ENCODE results near the gene CNN2.

CNN2 gene

GRCh38 chr19:1049106-1049505 is 22.7 kb downstream of the CNN2 start:
- no peak for DNase-seq (ENCODE audit: low read depth, low spot score)

GRCh38 chr19:1049800-1050199 is 23.4 kb downstream of the CNN2 start:
- DNase-seq (ENCODE audit: low read depth, low spot score) = no peak

DNA sequence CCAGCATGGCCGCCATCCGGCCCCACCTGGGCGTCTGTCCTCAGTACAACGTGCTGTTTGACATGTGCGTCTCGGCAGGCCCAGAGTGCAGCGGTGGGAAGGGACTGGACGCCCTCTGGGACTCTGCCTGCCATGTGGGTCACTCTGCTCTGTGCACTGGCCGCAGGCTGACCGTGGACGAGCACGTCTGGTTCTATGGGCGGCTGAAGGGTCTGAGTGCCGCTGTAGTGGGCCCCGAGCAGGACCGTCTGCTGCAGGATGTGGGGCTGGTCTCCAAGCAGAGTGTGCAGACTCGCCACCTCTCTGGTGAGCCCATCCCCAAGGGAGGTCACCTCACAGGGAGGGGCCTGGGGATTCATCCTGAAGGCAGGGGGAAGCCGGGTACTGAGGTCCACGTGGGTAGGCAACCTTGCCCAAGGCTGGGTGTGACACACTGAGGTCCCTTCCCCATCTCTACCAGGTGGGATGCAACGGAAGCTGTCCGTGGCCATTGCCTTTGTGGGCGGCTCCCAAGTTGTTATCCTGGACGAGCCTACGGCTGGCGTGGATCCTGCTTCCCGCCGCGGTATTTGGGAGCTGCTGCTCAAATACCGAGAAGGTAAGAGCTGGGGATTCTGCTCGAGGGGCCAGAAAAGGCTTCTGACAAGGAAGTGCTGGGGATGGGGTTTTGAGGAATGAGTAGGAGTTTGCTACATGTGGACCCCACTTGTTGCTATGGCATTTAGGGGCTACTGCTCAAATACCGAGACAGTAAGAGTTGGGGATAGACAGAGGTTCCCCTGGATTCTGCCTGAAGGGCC is 24.8 kb downstream of the CNN2 start:
- no peak for DNase-seq (ENCODE audit: low read depth, low spot score)

DNA sequence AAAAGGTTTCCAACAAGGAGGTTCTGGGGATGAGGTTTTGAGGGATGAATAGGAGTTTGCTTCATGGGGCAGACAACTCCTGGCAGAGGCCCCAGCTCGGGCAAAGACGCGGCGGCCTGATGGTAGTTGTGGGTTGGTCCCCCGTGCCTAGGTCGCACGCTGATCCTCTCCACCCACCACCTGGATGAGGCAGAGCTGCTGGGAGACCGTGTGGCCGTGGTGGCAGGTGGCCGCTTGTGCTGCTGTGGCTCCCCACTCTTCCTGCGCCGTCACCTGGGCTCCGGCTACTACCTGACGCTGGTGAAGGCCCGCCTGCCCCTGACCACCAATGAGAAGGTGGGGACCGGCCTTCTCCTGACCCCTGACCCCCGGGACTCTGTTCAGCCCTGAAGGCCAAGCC is 25.4 kb downstream of the CNN2 start:
- no peak for DNase-seq (ENCODE audit: low read depth, low spot score)

DNA sequence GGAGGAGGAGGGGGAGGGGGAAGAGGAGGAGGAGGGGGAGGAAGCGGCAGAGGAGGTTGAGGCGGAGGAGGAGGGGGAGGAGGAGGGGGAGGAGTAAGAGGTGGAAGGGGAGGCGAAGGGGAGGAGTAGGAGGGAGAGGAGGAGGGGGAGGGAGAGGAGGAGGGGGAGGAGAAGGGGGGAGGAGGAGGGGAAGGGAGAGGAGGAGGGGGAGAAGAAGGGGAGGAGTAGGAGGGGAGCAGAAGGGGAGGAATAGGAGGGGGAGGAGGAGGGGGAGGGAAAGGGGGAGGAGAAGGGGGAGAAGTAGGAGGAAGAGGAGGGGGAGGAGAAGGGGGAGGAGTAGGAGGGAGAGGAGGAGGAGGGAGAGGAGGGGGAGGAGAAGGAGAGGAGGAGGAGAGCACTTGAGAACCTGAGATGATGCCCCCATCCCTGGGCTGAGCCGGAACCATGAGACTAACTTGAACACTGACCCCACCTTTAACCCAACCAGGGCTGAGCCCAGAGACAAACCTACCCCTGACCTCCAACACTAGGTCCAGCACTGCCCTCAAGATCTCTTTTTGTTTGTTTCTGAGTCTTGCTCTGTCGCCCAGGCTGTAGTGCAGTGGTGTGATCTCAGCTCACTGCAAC is 26.1 kb downstream of the CNN2 start:
- no peak for DNase-seq (ENCODE audit: low read depth, low spot score)

DNA sequence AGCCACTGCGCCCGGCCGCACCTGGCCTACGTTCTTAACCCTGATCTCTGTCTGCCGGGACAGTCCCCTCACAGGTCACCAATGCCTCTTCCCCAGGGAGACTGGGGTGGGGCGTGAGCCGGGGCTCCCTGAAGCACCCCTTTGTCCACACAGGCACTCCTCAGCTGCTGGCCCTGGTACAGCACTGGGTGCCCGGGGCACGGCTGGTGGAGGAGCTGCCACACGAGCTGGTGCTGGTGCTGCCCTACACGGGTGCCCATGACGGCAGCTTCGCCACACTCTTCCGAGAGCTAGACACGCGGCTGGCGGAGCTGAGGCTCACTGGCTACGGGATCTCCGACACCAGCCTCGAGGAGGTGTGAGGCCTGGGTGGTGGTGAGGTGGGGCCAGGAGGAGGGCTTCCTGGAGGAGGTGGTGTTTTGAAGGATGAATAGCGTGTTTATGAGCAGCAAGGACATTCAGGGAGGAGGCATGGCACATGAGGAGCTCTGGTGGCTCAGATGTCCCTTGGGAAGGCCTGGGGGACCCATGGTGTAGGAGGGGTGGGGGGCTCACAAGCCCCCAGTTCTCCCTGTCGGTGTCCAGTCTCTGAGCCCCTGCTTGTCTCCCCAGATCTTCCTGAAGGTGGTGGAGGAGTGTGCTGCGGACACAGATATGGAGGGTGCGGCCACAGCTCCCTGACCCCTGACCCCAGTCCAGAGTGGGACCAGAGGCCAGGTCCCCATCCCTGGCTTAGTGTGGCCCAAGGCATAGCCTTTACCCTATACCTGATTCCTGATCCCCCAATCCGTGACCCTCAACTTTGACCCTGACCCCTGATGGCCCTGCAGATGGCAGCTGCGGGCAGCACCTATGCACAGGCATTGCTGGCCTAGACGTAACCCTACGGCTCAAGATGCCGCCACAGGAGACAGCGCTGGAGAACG is 27.0 kb downstream of the CNN2 start:
- DNase-seq (ENCODE audit: low read depth, low spot score) = no peak

- no peak for DNase-seq (ENCODE audit: low read depth, low spot score)
Observed at GRCh38 chr19:1054102-1055027, 28.0 kb downstream of the CNN2 start.

DNA sequence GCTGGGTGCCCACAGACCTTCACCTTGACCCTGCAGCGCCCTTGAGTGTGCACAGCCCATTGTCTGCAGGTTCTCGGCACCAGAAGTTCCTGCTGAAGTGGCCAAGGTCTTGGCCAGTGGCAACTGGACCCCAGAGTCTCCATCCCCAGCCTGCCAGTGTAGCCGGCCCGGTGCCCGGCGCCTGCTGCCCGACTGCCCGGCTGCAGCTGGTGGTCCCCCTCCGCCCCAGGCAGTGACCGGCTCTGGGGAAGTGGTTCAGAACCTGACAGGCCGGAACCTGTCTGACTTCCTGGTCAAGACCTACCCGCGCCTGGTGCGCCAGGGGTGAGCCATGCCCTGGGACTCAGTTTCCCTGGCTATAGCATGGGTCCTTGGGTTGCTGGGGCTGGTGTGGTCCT is 28.6 kb downstream of the CNN2 start:
- DNase-seq (ENCODE audit: low read depth, low spot score) = no peak

GRCh38 chr19:1055886-1056620 is 29.6 kb downstream of the CNN2 start:
- DNase-seq (ENCODE audit: low read depth, low spot score) = no peak

DNA sequence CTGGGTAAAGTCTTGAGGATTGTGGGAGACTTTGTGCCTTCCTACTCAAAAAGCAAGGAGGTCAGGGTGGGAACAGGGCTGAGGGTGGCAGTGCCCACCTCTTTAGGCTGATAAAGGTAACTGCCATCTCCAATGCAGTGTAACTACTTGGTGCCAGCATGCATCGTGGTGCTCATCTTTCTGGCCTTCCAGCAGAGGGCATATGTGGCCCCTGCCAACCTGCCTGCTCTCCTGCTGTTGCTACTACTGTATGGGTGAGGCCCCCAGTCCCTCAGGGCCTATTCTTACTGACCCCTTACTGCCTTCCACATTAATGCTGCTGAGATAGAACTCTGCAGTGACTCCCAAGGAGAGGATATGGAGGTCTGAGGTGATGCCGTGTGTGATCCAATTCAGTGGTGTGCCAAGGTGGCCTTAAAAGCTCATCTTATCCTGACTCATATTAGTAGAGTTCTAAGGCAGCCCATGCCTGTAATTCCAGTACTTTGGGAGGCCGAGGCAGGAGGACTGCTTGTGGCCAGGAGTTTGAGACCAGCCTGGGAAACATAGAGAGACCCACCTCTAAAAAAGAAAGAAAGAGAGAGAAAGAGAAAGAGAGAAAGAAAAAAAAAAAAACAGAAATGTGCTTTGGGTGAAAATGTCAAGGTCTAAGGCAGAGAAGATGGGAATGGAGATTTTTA is 30.9 kb downstream of the CNN2 start:
- DNase-seq (ENCODE audit: low read depth, low spot score) = no peak

DNA sequence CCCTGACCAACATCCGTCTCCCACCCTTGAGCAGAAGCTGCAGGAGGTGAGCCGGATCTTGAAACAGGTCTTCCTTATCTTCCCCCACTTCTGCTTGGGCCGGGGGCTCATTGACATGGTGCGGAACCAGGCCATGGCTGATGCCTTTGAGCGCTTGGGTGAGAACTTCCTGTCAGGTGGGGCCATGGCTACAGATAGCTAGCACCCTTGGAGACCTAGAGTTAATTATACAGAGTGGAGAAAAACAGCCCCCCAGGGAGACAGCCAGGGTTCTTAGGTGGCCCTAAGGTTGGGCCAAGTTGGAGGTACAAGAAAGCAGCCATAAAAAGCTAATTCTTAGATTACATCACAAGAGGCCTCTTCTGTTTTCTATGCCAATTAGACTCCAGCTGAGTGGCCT is 31.7 kb downstream of the CNN2 start:
- DNase-seq (ENCODE audit: low read depth, low spot score) = no peak

DNA sequence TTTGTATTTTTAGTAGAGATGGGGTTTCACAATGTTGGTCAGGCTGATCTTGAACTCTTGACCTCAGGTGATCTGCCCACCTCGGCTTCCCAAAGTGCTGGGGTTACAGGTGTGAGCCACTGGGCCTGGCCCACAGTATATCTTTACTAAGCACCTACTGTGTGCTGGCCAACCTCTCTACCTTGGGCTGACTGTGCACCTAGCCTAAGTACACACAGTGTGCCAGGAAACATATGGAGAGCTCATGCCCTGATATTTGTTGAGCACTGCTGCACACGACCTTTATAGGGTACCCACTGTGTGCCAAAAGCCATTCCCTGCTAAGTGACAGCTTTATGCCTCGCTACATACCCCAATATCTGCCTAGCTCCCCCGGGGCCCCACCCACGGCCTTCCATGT is 34.3 kb downstream of the CNN2 start:
- DNase-seq (ENCODE audit: low read depth, low spot score) = no peak

- DNase-seq (ENCODE audit: low read depth, low spot score) = no peak
Observed at GRCh38 chr19:1061987-1062386, 35.6 kb downstream of the CNN2 start.

GRCh38 chr19:1062387-1063029 is 36.1 kb downstream of the CNN2 start:
- DNase-seq (ENCODE audit: low read depth, low spot score) = no peak

DNA sequence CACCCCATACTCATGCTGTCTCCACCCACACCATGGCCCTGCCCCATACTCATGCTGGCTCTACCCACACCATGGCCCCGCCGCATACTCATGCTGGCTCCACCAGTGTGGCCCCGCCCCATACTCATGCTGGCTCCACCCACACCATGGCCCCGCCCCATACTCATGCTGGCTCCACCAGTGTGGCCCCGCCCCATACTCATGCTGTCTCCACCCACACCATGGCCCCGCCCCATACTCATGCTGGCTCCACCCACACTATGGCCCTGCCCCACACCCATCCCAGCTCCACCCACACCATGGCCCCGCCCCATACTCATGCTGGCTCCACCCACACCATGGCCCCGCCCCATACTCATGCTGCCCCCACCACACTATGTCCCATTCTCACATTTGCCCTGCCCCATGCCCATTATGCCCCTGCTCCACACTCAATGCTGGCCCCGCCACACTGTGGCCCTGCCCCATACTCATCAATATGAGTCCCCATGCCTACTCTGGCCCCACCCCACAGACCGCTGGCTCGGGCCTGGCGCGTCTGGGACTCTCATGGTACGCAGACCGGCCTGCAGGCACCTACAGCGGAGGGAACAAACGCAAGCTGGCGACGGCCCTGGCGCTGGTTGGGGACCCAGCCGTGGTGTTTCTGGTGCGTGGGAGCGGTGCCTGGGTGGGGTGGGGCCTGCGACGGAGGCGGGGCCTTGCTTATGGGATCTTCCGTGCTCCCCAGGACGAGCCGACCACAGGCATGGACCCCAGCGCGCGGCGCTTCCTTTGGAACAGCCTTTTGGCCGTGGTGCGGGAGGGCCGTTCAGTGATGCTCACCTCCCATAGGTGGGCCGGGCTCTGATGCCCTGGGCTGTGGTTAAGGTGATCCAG is 36.9 kb downstream of the CNN2 start:
- no peak for DNase-seq (ENCODE audit: low read depth, low spot score)

GRCh38 chr19:1063909-1064660 is 37.7 kb downstream of the CNN2 start:
- no peak for DNase-seq (ENCODE audit: low read depth, low spot score)

DNA sequence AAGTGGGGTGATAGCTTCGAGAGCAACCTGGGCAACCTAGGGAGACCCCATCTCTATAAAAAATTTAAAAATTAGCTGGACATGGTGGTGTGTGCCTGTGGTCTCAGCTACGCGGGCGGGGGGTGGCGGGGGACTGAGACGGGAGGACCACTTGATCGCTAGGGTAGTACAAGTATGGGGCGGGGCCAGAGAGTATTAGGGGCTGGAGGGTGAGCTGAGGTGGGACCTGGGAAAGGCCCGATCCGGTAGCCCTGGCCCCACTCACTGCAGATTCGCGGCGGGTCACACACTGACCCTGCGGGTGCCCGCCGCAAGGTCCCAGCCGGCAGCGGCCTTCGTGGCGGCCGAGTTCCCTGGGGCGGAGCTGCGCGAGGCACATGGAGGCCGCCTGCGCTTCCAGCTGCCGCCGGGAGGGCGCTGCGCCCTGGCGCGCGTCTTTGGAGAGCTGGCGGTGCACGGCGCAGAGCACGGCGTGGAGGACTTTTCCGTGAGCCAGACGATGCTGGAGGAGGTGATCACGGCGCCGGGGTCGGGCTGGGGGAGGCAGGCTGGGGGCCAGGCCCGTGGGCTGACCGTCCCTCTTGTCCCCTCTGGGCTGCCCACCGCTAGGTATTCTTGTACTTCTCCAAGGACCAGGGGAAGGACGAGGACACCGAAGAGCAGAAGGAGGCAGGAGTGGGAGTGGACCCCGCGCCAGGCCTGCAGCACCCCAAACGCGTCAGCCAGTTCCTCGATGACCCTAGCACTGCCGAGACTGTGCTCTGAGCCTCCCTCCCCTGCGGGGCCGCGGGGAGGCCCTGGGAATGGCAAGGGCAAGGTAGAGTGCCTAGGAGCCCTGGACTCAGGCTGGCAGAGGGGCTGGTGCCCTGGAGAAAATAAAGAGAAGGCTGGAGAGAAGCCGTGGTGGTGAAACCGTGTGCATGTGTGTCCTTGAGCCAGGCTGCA is 38.5 kb downstream of the CNN2 start:
- DNase-seq (ENCODE audit: low read depth, low spot score) = no peak
